Measurements from ENCODE around the gene FAP.

FAP gene

GRCh38 chr2:162242586-162243280 is 512 bp downstream of the FAP start:
- no peak for DNase-seq (ENCODE audit: low spot score)

- DNase-seq (ENCODE audit: low spot score), result no peak
These were observed 1.7 kb downstream of the FAP start for GRCh38 chr2:162241571-162241970.

GRCh38 chr2:162234620-162235462 is 8.4 kb downstream of the FAP start:
- DNase-seq (ENCODE audit: low spot score), result no peak

GRCh38 chr2:162233197-162233596 is 10.0 kb downstream of the FAP start:
- no peak for DNase-seq (ENCODE audit: low spot score)

- DNase-seq (ENCODE audit: low spot score), result no peak
These were observed 10.6 kb downstream of the FAP start for GRCh38 chr2:162232671-162233070.

- DNase-seq (ENCODE audit: low spot score), result no peak
These were observed 11.2 kb downstream of the FAP start for GRCh38 chr2:162232027-162232426.

- DNase-seq (ENCODE audit: low spot score), result no peak
These were observed 12.5 kb downstream of the FAP start for GRCh38 chr2:162230761-162231160.

- DNase-seq (ENCODE audit: low spot score), result no peak
These were observed 16.4 kb downstream of the FAP start for GRCh38 chr2:162226836-162227235.

GRCh38 chr2:162221064-162221463 is 22.2 kb downstream of the FAP start:
- peak; percentile 39 for DNase-seq (ENCODE audit: low spot score)

GRCh38 chr2:162220368-162220767 is 22.9 kb downstream of the FAP start:
- DNase-seq (ENCODE audit: low spot score), result no peak

GRCh38 chr2:162219426-162219825 is 23.8 kb downstream of the FAP start:
- no peak for DNase-seq (ENCODE audit: low spot score)

GRCh38 chr2:162217598-162217997 is 25.6 kb downstream of the FAP start:
- no peak for DNase-seq (ENCODE audit: low spot score)

GRCh38 chr2:162215162-162215561 is 28.1 kb downstream of the FAP start:
- no peak for DNase-seq (ENCODE audit: low spot score)

GRCh38 chr2:162212366-162212765 is 30.9 kb downstream of the FAP start:
- no peak for DNase-seq (ENCODE audit: low spot score)

- no peak for DNase-seq (ENCODE audit: low spot score)
These were observed 31.5 kb downstream of the FAP start for GRCh38 chr2:162211732-162212131.

GRCh38 chr2:162210385-162210784 is 32.9 kb downstream of the FAP start:
- DNase-seq (ENCODE audit: low spot score), result no peak

GRCh38 chr2:162202203-162202602 is 41.0 kb downstream of the FAP start:
- no peak for DNase-seq (ENCODE audit: low spot score)

GRCh38 chr2:162200636-162201035 is 42.6 kb downstream of the FAP start:
- no peak for DNase-seq (ENCODE audit: low spot score)

GRCh38 chr2:162199913-162200312 is 43.3 kb downstream of the FAP start:
- DNase-seq (ENCODE audit: low spot score), result no peak

GRCh38 chr2:162198239-162198638 is 45.0 kb downstream of the FAP start:
- no peak for DNase-seq (ENCODE audit: low spot score)

GRCh38 chr2:162197069-162197825 is 46.0 kb downstream of the FAP start:
- no peak for DNase-seq (ENCODE audit: low spot score)

GRCh38 chr2:162196638-162197037 is 46.6 kb downstream of the FAP start:
- DNase-seq (ENCODE audit: low spot score), result no peak

- DNase-seq (ENCODE audit: low spot score), result no peak
These were observed 54.8 kb downstream of the FAP start for GRCh38 chr2:162188451-162188850.
